Activated naive CD8-positive, alpha-beta T cell treated with anti-CD3 and anti-CD28 coated beads, Interleukin-2, amount 50 U/mL, for 16 hours (primary cell): ENCODE measurements around the gene IHH.

Experiments
- DNase-seq: peaks from one replicate; pipeline ENCODE4 v3.0.0-alpha.2; 2020; ENCODE audit warnings: low read depth, low spot score

IHH gene

DNA sequence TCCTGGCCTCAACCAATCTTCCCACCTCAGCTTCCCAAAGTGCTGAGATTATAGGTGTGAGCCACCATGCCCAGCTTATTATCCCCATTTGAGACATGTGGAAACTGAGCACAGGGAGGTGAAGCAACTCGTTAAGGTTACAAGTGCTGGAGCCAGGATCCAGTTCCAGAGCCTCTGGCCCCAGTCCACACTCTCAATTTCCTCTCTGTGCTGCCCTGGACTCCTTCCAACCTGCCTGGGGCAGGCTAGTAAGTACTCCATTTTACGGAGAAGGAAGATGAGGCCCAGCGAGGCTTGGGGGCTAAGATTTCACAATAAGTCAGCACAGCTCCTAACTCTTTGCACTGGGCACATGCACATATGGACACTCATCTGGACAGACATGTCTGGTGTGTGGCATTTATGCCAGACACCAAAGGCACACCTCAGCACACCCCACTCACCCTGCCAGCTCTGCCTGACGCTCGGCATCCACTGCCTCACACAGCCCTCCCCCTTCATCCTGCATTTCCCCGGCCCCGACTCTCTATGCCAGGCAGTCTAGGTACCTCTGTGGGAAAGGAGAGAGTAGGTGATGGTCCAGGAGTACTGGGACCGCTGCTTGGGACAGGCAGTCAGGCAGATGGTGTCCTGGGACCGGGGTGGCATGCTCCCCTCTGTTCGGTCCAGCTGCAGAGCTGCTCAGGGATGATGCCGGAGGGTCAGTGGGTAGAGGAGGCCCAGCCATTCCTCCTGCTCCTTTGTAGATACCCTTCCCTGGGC, 39.9 kb downstream of the IHH start:
- DNase-seq, result no peak

GRCh38 chr2:219019436-219019835, 41.3 kb downstream of the IHH start:
- no peak for DNase-seq

GRCh38 chr2:219018726-219019125, 42.0 kb downstream of the IHH start:
- DNase-seq, result no peak

- no peak for DNase-seq
Measured at GRCh38 chr2:219018286-219018685, 42.4 kb downstream of the IHH start.

GRCh38 chr2:219017201-219017931, 43.4 kb downstream of the IHH start:
- no peak for DNase-seq

- no peak for DNase-seq
Measured at GRCh38 chr2:219016721-219017120, 44.0 kb downstream of the IHH start.

DNA sequence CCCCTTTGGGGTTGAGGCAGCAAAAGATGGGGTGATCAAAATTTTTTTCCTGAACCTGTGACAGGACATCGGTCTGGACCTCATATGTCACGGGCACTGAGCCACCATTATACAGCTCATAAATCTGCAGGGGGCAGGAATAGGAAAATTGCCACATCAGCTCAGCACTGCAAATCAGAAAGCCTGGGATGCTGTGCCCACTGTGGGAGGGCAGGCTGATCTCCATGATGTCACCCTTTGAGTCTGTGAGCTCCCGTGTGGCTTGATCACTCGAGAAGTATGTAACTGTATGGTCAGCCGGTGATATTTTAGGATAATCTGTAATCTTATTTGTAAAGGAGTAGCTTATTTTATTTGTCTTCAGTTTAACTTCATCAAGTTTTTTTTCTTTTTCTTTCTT, 49.8 kb downstream of the IHH start:
- no peak for DNase-seq

DNA sequence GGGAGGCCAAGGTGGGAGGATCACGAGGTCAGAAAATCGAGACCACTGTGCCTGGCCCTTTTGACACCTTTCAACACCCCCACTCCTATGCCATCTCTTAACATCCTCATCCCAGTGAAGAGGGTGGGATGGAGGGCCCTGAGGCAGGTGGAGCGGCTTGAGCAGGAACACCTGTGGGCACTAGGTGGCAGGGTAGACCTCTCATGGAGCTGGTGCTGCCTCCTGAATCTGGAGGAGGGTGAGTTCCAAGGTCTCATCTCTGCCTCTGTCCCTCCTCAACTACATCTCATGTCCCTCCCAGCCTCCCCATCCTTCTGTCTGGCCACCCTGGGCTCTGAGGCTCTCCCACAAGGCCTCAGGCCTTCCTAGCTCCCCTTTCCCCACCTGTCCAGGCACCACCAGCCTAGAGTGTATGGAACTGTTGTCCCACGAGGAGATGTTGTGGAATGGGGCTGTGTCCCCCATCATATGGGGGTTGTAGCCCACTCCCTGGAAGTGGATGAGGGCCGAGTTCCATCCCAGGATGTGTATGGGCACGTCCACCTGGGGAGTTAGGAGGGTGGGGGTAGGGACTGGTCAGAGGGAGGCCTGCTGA, 50.5 kb downstream of the IHH start:
- no peak for DNase-seq

DNA sequence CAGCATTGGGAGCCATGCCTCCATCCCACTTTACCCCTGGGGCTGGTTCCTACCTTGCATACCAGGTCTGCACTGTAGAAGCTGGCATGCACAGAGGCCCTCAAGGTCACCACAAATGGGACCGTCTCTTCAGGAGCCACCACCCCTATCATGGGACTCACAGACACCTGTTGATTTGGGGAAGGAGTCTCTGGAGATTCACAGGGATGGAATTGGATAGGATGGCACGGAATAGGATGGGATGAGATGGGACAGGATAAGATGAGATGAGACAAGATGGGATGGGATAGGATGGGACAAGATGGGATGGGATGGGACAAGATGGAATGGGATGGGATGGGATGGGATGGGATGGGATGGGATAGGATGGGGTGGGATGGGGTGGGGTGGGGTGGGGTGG, 51.4 kb downstream of the IHH start:
- DNase-seq, result no peak
